ENCODE measurements around the gene SHROOM3.

- no peak for TF ChIP-seq POLR2A (IDR thresholded peaks at IDR 0.05)
- TF ChIP-seq CTCF (IDR thresholded peaks at IDR 0.05) = no peak
Observed at GRCh38 chr4:76754439-76754838, 319.4 kb downstream of the SHROOM3 start.

All from Peyer's patch (tissue), 4 donors.